Hematopoietic multipotent progenitor cell (in vitro differentiated cells): ENCODE results near the gene GSTA1. TPM values are rescaled to one million over a fixed set of nuclear protein-coding genes. Genes with fewer than 3 reads are reported as not detected.
"Not testable (repeated sequence)": the region's sequence is repeated elsewhere in the genome, so short reads cannot be mapped to it uniquely, and the experiment has no call there.

Experiments used
- DNase-seq, 3 donors: peaks; one replicate each; pipeline ENCODE4 v3.0.0-alpha.2; 2011 to 2015; ENCODE audit warnings: low read depth in 2 of 3, low spot score in 2 of 3
- total RNA-seq: library from RNA; depleted of rRNA; stranded (reverse); fragments of >200 nt; gene quantifications from one replicate; pipeline ENCODE4 v1.2.3, GENCODE V29; 2012

Gene GSTA1
- total RNA-seq, 1 donor = not detected

DNA sequence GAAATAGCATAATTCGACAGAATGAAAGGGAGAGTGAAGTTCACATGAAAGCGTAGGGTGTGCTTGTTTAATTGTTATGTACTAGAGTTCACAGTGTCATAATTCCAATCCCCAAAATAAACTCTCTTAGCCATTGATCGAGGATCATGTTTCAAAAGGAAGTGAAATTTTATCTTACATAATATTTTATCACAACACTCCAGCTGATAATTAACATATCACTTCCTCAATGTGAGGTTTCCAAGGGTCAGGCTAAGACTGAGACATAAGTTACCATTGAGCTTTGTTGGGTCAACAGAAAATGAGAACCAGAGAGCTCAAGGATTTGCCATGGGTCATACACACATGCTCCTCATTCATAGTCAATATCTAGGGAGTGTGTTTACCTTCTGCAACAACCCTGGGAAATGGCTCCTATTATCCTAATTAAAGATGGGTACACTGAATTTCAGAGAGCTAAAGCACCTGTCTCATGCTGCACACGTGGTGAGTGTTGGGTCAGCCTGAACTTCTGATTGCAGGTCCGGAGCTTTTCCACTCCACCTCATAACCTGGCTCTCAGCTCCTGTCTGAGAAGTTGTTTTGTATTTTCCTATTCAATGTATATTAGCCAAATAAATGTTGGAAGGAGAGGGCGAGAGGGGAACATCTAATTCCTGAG, 43.4 kb downstream of the GSTA1 start:
- no peak for DNase-seq

DNA sequence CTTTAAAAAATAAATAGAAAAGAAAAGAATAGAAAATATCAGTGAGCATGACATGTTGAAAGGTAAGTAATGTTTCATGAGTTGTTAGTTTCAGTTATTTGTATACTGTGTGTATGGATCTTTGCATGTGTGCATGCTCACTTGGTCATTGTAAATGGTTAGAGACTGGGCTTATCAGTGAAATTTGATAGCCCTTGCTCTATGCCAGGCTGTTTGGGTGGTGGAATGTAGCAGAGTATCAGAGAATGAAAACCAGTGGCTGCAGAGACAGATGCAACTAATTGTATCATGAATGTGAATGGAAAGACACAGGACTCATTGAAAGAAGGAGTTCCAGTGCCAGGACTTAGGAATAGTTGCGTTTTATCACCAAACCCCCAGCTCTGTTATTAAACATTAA, 44.5 kb downstream of the GSTA1 start:
- DNase-seq = no peak

DNA sequence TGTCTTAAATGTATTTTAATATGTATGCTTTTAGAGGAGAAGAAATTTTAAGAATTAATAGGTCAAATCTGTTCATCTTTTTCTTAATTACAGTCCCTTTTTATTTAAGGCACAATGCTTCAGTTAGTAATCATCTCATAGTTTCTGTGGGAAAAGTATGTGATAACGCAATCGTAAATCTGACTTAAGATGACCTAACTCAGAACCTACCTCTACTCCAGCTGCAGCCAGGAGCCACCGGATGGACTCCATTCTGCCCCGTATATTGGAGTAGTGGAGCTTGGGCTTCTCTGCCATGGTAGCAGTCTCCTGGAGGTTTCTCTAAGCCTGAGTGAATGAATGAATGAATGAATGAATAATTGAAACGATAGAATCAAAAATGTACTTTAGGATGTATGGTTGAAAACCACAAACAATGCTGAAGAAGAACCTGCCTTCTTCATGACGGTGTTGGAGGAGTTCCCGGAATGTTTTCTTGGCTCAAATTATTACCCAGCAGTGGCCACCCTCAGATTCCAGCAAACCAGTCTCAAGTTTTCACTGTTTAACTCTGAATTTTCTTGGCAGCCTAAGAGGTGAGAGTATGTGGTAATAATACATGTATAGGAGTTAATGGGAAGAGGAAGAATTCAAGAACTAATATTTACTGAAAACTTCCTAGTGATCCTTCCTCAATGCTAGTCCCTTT, 45.8 kb downstream of the GSTA1 start:
- DNase-seq = not testable (repeated sequence)

DNA sequence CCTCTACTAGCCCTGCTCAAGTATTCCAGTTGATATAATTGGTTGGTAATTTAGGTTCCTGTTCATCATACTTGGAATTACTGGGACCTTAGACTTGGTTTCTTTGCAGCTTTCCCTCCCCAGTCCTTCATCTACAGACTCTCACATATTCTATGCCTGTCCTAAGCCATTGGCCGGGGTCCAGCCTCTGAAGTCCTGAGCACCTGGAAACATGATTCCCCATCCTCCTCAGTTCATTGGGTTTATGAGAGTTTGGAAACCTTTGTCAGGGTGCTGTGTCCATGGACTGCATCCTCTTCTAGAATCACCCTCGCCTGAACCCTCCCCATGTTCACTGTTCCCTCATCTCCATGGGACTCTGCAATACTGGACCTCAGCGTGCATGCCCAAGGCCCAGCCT, 49.2 kb downstream of the GSTA1 start:
- no peak for DNase-seq

DNA sequence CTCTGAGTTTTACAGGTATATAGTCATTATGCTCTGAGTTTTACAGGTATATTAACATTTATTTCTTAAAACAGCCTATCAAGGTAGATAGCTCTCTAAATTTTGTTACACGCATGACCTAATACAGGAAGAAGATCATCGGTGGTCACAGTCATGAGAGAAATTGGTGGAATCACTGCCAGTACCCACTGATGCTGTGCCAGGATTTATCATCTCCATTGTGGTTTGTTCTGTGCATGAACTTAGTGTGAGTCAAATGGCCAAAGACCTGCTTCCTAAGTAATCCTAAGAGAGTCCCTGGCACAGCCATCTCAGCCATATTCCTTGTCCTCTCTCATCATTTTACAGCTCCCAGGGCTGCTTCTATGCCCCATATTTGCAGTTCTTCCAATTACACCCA, 50.5 kb downstream of the GSTA1 start:
- DNase-seq = not testable (repeated sequence)

DNA sequence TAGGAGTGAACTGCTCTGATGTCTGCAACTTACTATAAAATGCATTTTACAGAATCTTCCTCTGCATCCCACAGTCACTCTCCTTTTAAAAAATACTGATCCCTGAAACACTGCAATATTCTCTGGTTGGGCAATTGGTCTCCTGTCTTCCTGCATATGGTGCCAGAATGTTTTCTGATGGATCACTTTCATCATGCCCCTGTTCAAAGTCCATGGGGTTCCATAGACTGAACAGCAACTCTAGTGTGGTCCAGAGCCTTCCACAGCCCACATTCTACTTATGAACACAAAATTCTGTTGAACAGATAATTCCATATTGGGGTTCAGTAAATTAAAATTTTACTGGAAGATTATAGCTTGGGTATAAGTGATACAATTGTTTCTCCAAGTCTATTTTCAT, 51.3 kb downstream of the GSTA1 start:
- no peak for DNase-seq

DNA sequence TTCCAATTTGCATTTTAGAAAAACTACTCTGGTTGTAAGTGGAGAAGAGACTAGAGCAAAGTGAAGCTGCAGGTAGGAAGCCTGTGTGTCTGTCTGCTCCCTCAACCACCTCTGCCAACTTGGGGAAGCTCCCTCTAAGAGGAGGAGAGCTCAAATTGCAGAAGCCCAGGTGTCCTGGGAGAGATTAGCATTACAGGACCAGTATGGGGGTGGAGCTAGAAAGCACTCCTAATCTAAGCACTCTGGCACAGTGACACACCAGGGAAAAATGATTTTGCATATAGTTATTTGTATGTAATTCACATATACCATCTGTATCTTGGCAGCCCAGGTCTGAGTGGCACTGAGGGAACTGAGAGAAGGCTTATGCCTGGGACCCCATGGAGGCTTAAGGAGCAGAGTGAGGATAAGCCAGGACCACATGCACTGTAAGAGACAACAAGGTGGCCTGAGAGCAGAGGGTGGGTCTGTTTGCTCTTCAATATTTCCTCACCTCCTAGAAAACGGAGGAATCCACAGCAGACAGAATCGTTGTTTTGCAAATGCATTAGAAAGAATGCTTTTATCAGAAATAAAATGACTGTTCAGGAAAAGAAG, 54.0 kb downstream of the GSTA1 start:
- no peak for DNase-seq

DNA sequence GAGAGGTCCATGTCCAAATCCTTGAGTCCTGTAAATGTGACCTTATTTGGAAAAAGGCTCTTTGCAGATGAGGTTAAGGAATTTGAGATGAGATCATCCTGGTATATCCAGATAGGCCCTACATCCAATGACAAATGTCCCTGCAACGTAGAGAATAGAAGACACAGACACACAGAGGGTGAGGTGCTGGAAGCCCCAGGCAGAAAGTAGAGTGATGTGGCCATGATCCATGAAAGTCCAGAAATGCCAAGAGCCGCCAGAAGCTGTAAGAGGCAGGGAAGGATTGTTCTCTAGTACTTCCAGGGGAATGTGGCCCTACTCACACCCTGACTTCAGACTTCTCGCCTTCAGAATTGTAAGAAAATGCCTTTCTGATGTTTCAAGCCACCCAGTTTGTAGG, 56.3 kb downstream of the GSTA1 start:
- not testable (repeated sequence) for DNase-seq

DNA sequence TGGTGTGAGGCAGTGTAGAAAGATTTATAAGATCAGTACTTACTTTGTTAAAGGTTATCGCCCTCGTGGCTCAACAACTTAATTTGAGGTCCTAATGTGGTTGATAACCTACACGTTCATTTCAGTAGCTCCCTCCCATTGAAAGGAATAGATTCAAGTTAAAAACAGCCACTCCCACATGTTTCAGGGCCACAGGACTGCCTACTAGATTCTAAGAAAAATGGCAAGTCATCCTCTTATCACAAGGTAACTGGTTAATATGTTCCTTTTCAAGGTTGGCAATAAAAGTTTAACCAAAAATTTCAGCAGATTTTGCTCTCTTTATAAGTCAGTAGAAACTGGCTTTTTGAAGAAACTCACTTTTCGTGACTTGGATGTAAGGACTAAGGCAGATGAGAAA, 57.4 kb downstream of the GSTA1 start:
- DNase-seq = no peak

DNA sequence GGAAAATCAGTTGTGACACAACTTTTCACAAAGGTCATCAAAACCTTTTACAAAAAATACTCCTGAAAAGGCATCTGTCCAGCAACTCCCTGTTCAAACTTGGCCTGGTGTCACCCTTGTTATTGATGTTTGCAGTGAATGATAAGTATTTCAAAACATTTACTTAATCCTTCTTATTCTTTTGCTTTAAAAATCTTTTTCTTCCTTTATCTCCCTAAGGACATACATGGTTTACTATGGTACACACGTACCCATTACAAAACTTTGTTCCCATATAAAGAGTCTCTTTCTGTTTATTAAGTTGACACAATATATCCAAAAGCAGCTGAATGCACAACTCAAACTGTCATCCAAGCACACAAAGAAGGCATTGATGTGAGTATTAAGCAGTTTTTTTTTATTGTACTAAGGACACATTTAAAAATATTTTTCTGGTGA, 57.8 kb downstream of the GSTA1 start:
- no peak for DNase-seq

DNA sequence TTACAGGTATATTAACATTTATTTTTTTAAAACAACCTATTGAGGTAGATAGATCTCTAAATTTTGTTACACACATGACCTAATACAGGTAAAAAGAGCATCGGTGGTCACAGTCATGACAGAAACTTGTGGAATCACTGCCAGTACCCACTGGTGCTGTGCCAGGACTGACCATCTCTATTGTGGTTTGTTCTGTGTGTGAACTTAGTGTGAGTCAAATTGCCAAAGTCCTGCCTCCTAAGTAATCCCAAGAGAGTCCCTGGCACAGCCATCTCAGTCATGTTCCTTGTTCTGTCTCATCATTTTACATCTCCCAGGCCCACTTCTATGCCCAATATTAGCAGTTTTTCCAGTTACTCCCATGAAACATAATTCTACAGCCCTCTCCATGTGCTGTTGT, 61.7 kb downstream of the GSTA1 start:
- DNase-seq = no peak

Other genes starting within 250 kb of the GSTA1 start
- gene TRAM2, start 226.8 kb downstream of the GSTA1 start, total RNA-seq = 8.6 TPM
- 10.2 TPM for gene TMEM14A, start 132.7 kb downstream of the GSTA1 start, total RNA-seq
- gene GSTA2, start 40.3 kb downstream of the GSTA1 start, total RNA-seq = not detected
- not detected for gene GSTA5, start 37.0 kb upstream of the GSTA1 start, total RNA-seq
- not detected for gene GSTA3, start 105.9 kb upstream of the GSTA1 start, total RNA-seq
- gene GSTA4, start 191.5 kb upstream of the GSTA1 start, total RNA-seq = 1.9 TPM